Mucosa of descending colon (tissue), 3 donors: ENCODE results near the gene TSPAN32. TPM values are rescaled to one million over a fixed set of nuclear protein-coding genes. Genes with fewer than 3 reads are reported as not detected.
A peak's percentile ranks its signal among the peaks of the same experiment; 100 is the strongest.

Source experiments
- ATAC-seq: fragments of 200-7000 bp; cut with Tn5 transposase; one replicate; pipeline ENCODE4 v1.9.1; 2020; ENCODE audit warnings: mild to moderate bottlenecking, moderate library complexity
- DNase-seq, 3 donors: peaks; one replicate each; pipeline ENCODE4 v3.0.0-alpha.2; 2020
- H3K36me3 ChIP-seq: fragments of 200-600 bp; one replicate; pipeline ENCODE4 v1.8.0; 2021; ENCODE audit warnings: low read depth, mild to moderate bottlenecking
- H3K4me1 ChIP-seq: fragments of 200-600 bp; one replicate; pipeline ENCODE4 v1.8.0; 2021; ENCODE audit warnings: low read depth, mild to moderate bottlenecking
- H3K4me3 ChIP-seq: fragments of 200-600 bp; one replicate; pipeline ENCODE4 v1.8.0; 2021; ENCODE audit warnings: mild to moderate bottlenecking
- H3K9me3 ChIP-seq: fragments of 200-600 bp; one replicate; pipeline ENCODE4 v1.8.0; 2021; ENCODE audit warnings: mild to moderate bottlenecking
- CTCF ChIP-seq: fragments of 200-600 bp; IDR thresholded peaks from one replicate; pipeline ENCODE4 v1.8.0; 2022; ENCODE audit warnings: antibody characterized with exemption, mild to moderate bottlenecking
- intact Hi-C, 2 donors: fragments of 100-400 bp; cut with DNase I in 1 of 2; cut with micrococcal nuclease in 1 of 2; formaldehyde crosslinking; loops; one replicate each; pipeline versions ENCODE4 v1.11.0 to v1.11.1; 2022; cut with DNase I, micrococcal nuclease
- total RNA-seq, 3 donors: library from RNA; stranded (reverse); fragmentation: NEBNext Ultra II Directional in 2 of 3; extraction: Animal tissue kit (Norgen Biotek cat#: 25700) in 2 of 3; gene quantifications; one replicate each; pipeline versions ENCODE4 v1.2.1 to v1.2.4, GENCODE V29; 2021 to 2023
- donor health status: DM: no; HTN: no; CAD: no; lungs with moderate emphysema.
- donor health status: DM: no; HTN: no; CAD: no.
- donor health status: DM: no; HTN: yes; CAD: no.

The TSPAN32 gene
- total RNA-seq, 3 donors from 2014 or later, result 1.2 to 2.8 (median 2.6) TPM

- ATAC-seq, result no peak
- no peaks in the 10 kb centered on the region for H3K9me3 ChIP-seq
- intact Hi-C loops, result loop anchor here (10.0 kb wide), 2 partner anchors 90 to 100 kb away; no protein-coding TSS in a partner anchor
- no peaks in the 10 kb centered on the region for H3K36me3 ChIP-seq
- no peak for TF ChIP-seq CTCF
- no peak overlapping the region for H3K4me3 ChIP-seq
- no peaks in the 10 kb centered on the region for H3K4me1 ChIP-seq
- peak in 1 of 3 donors; percentile 1 for DNase-seq
These were observed 6.9 kb upstream of the TSPAN32 start for GRCh38 chr11:2294926-2295290.

GRCh38 chr11:2295971-2296912, 5.6 kb upstream of the TSPAN32 start:
- intact Hi-C loops, result loop anchor here (10.0 kb wide), 2 partner anchors 91 to 101 kb away; no protein-coding TSS in a partner anchor
- H3K36me3 ChIP-seq, result no peaks in the 10 kb centered on the region
- H3K4me1 ChIP-seq, result no peaks in the 10 kb centered on the region
- DNase-seq (peak in 2 of 3 donors; percentile 0 to 16), ATAC-seq (no peak)
- no peak overlapping the region for H3K4me3 ChIP-seq
- no peaks in the 10 kb centered on the region for H3K9me3 ChIP-seq
- no peak for TF ChIP-seq CTCF

DNA sequence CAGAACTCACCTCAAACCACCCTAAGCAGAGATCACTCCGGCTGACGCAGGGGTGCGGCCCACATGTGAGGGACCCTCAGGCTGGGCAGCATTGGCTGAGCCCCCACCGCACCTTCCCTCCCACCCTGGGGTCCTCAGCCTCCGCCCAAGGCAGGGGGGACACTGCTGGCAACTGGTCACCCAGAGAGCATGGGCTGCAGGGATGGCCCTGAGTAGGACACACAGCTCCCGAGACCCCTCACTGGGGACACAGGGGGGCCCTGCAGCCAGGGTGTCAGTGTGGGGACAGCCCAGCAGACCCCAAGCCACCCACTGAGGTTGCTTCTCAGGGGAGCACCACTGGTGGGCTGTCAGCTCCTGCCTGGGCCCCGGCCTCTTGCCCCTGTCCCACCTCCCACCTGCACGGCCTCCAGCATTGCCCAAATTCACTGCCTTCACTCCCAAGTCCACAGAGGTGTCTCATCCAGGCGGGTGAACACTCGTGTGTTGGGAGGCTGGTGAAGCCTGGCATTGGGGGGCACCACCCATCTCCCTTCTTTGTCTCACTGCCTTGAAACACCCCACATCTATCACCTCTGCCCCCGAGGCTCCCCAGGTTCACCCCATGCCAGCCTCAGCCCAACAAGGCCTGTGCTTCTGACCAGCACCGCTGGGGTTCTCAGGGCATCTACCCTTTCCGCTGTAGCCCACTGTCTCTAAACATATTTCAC, 4.7 kb upstream of the TSPAN32 start:
- TF ChIP-seq CTCF, result no peak
- H3K9me3 ChIP-seq, result no peaks in the 10 kb centered on the region
- H3K36me3 ChIP-seq, result no peaks in the 10 kb centered on the region
- no peaks in the 10 kb centered on the region for H3K4me1 ChIP-seq
- intact Hi-C loops, result loop anchor here (10.0 kb wide), 2 partner anchors 92 to 102 kb away; no protein-coding TSS in a partner anchor
- no peak overlapping the region for H3K4me3 ChIP-seq
- ATAC-seq (no peak), DNase-seq (peak in 1 of 3 donors; percentile 0)

- Histone ChIP-seq H3K9me3 (no peaks in the 10 kb centered on the region), H3K4me3 (no peak overlapping the region), H3K4me1 (no peaks in the 10 kb centered on the region), H3K36me3 (no peaks in the 10 kb centered on the region)
- intact Hi-C loops, result loop anchor here (10.0 kb wide), 2 partner anchors 93 to 103 kb away; no protein-coding TSS in a partner anchor
- ATAC-seq (no peak), DNase-seq (no peak)
- TF ChIP-seq CTCF, result no peak
These were observed 4.2 kb upstream of the TSPAN32 start for GRCh38 chr11:2297623-2298030.

DNA sequence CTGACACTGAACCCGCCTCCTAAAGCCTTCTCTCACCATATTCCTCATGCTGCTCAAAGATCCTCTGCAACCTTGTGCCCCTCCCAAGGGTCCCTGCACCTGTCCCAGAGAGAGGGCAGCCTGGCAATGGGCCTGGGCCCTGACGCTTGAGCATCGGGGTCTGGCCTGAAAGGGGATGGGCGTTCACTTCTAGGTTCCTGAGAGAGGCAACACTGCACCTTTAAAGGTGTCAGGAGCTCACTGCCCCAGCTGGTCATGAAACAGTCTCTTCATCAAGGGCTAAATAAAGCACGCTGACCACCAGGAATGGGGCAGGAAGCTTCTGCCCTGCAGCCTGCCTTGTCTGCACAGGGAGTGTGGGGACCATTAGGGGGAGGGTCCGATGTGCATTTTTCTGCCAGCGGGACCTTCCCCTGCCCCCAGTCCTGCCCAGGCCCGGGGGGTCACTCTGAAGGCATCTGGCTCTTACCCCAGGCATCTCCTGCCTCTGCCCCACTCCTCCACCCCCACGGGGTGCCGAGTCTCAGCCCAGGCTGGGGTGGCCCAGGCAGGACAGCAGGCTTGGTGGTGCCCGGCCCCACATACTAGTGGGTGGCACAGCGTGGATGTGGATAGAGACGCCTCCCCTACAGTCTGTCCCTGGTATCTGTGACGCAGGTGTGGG, 3.5 kb upstream of the TSPAN32 start:
- no peak for ATAC-seq
- intact Hi-C loops, result loop anchor here (10.0 kb wide), 2 partner anchors 93 to 103 kb away; no protein-coding TSS in a partner anchor
- peak in 1 of 3 donors; percentile 1 for DNase-seq
- Histone ChIP-seq H3K9me3 (no peaks in the 10 kb centered on the region), H3K36me3 (no peaks in the 10 kb centered on the region), H3K4me3 (no peak overlapping the region), H3K4me1 (no peaks in the 10 kb centered on the region)
- TF ChIP-seq CTCF, result no peak
